OCI-LY7 (cell line): ENCODE results near the gene HMGCL. TPM values are rescaled to one million over a fixed set of nuclear protein-coding genes. Genes with fewer than 3 reads are reported as not detected.
"Not testable (repeated sequence)": the region's sequence is repeated elsewhere in the genome, so short reads cannot be mapped to it uniquely, and the experiment has no call there.

Experiments
- BruUV-seq: library from RNA; stranded (reverse); fragments of 400-500 nt; replicated peaks from 2 replicates; lab custom pipeline; 2021; lab: Mats Ljungman, UMichigan
- CTCF ChIA-PET: fragments of 300-600 bp; sonication (Branson Sonifier 250); formaldehyde crosslinking; loops from one replicate; lab custom pipeline; 2022; ENCODE audit warnings: antibody characterized with exemption; ENCODE audit not compliant: unreplicated experiment; lab: Charles Lee
- POLR2A ChIA-PET: fragments of 300-600 bp; sonication (Branson Sonifier 250); formaldehyde crosslinking; loops from one replicate; lab custom pipeline; 2022; ENCODE audit warnings: antibody characterized with exemption; lab: Charles Lee
- DNase-seq: peaks from one replicate; pipeline ENCODE4 v3.0.0-alpha.2; 2015; ENCODE audit warnings: low spot score
- H2AFZ ChIP-seq: fragments of 200-600 bp; sonication (generic), shearing (Covaris generic); 2 replicates; pipeline ENCODE4 v1.6.1; 2014; ENCODE audit warnings: mild to moderate bottlenecking, antibody characterized with exemption, low read length, moderate library complexity
- H3K27ac ChIP-seq: fragments of 200-600 bp; sonication (generic); 2 replicates; pipeline ENCODE4 v1.5.1; 2014; ENCODE audit warnings: mixed run types, low read depth, mild to moderate bottlenecking, moderate library complexity, low read length, inconsistent platforms; ENCODE audit not compliant: poor library complexity, severe bottlenecking
- H3K36me3 ChIP-seq: fragments of 200-600 bp; sonication (generic); 2 replicates; pipeline ENCODE4 v1.6.1; 2014; ENCODE audit warnings: mild to moderate bottlenecking, antibody characterized with exemption, low read length, moderate library complexity, mixed read lengths; ENCODE audit not compliant: insufficient read depth
- H3K4me1 ChIP-seq: fragments of 200-600 bp; sonication (generic); 2 replicates; pipeline ENCODE4 v1.5.1; 2014; ENCODE audit warnings: mild to moderate bottlenecking, low read length; ENCODE audit not compliant: insufficient read depth, poor library complexity, severe bottlenecking
- H3K4me2 ChIP-seq: fragments of 200-600 bp; sonication (generic); 2 replicates; pipeline ENCODE4 v1.6.1; 2014; ENCODE audit warnings: mild to moderate bottlenecking, low read length
- H3K4me3 ChIP-seq: fragments of 200-600 bp; sonication (generic); 2 replicates; pipeline ENCODE4 v1.5.1; 2014; ENCODE audit warnings: mild to moderate bottlenecking, low read depth, low read length; ENCODE audit not compliant: poor library complexity, severe bottlenecking
- H3K79me2 ChIP-seq: fragments of 200-600 bp; sonication (generic); 2 replicates; pipeline ENCODE4 v1.6.1; 2016; ENCODE audit warnings: low read depth, mild to moderate bottlenecking, low read length, moderate library complexity, mixed read lengths; ENCODE audit not compliant: insufficient read depth
- H3K9me2 ChIP-seq: fragments of 200-600 bp; sonication (generic); 2 replicates; pipeline ENCODE4 v1.6.1; 2016; ENCODE audit warnings: mild to moderate bottlenecking, low read length, mixed read lengths; ENCODE audit not compliant: insufficient read depth
- H3K9me3 ChIP-seq: fragments of 200-600 bp; sonication (generic); 2 replicates; pipeline ENCODE4 v1.6.1; 2014; ENCODE audit warnings: mild to moderate bottlenecking, mixed run types, low read length, mixed read lengths
- H4K20me1 ChIP-seq: fragments of 200-600 bp; sonication (generic); 2 replicates; pipeline ENCODE4 v1.6.1; 2014; ENCODE audit warnings: mild to moderate bottlenecking, antibody characterized with exemption, low read length, moderate library complexity, mixed read lengths; ENCODE audit not compliant: insufficient read depth
- CTCF ChIP-seq: fragments of 200-600 bp; sonication (generic); conservative IDR thresholded peaks from 2 replicates; pipeline ENCODE4 v1.5.1; 2014; ENCODE audit warnings: mild to moderate bottlenecking, antibody characterized with exemption, low read length, moderate library complexity, mixed read lengths
- EZH2phosphoT487 ChIP-seq: fragments of 200-600 bp; sonication (generic); IDR thresholded peaks from 2 replicates; pipeline ENCODE4 v1.6.1; 2018; ENCODE audit warnings: low read depth, borderline replicate concordance, mild to moderate bottlenecking, mixed run types, antibody characterized with exemption, low read length, moderate library complexity, mixed read lengths
- intact Hi-C: fragments of 100-400 bp; cut with micrococcal nuclease; formaldehyde crosslinking; loops from one replicate; pipeline ENCODE4 v1.10.0; 2022; ENCODE audit not compliant: unreplicated experiment
- total RNA-seq, 2 experiments: library from RNA; depleted of rRNA in 1 of 2; stranded (reverse); fragments of >200 nt in 1 of 2; shearing (Covaris generic) in 1 of 2; gene quantifications; 2 replicates each; pipeline ENCODE4 v1.2.3, GENCODE V29; 2014 to 2022

HMGCL gene
- total RNA-seq, 2 experiments from 2014 or later, result 13.1 to 30.7 TPM

- H3K4me2 ChIP-seq, BruUV-seq, H4K20me1 ChIP-seq, H3K9me2 ChIP-seq, H2AFZ ChIP-seq, H3K27ac ChIP-seq, DNase-seq, H3K79me2 ChIP-seq, intact Hi-C loops, H3K4me3 ChIP-seq, H3K4me1 ChIP-seq: not testable (repeated sequence)
- ChIA-PET CTCF (interaction anchor here (0.6 kb wide), 1 partner anchor 398 kb away, joined by 3 read pairs; no protein-coding TSS in a partner anchor), POLR2A (interaction anchor here (0.6 to 0.7 kb wide), 2 partner anchors 49 to 190 kb away, joined by 3 read pairs; no protein-coding TSS in a partner anchor)
- H3K36me3 ChIP-seq, result peaks cover 42% of the 10 kb centered on the region
- H3K9me3 ChIP-seq, result peaks cover 13% of the 10 kb centered on the region
Observed at GRCh38 chr1:23851406-23851805, 26.2 kb upstream of the HMGCL start.

GRCh38 chr1:23848673-23849616 is 23.7 kb upstream of the HMGCL start:
- H3K79me2 ChIP-seq, result no peaks in the 10 kb centered on the region
- H2AFZ ChIP-seq, result no peak overlapping the region
- DNase-seq, result no peak
- BruUV-seq, result no TSS peak
- H3K4me3 ChIP-seq, result no peak overlapping the region
- peaks cover 13% of the 10 kb centered on the region for H3K9me3 ChIP-seq
- no peak overlapping the region for H3K4me2 ChIP-seq
- H3K27ac ChIP-seq, result no peak overlapping the region
- POLR2A ChIA-PET, result interaction anchor here (0.6 to 0.7 kb wide), 3 partner anchors 10 to 77 kb away, joined by 3 to 4 read pairs (median 4); no protein-coding TSS in a partner anchor
- TF ChIP-seq EZH2phosphoT487 (no peak), CTCF (no peak)
- H3K4me1 ChIP-seq, result no peaks in the 10 kb centered on the region
- H3K36me3 ChIP-seq, result peaks cover 59% of the 10 kb centered on the region
- intact Hi-C loops, result no loop called here
- CTCF ChIA-PET, result no interaction called here
- H3K9me2 ChIP-seq, result no peaks in the 10 kb centered on the region
- H4K20me1 ChIP-seq, result no peaks in the 10 kb centered on the region

- H4K20me1 ChIP-seq, H3K4me3 ChIP-seq, BruUV-seq, H2AFZ ChIP-seq, intact Hi-C loops, H3K27ac ChIP-seq, CTCF ChIA-PET, H3K4me2 ChIP-seq, DNase-seq, H3K9me2 ChIP-seq, POLR2A ChIA-PET, H3K79me2 ChIP-seq, H3K4me1 ChIP-seq: not testable (repeated sequence)
- Histone ChIP-seq H3K9me3 (peaks cover 13% of the 10 kb centered on the region), H3K36me3 (peaks cover 62% of the 10 kb centered on the region)
Observed at GRCh38 chr1:23847482-23848095, 22.4 kb upstream of the HMGCL start.
